GM12891 (cell line): ENCODE measurements around the gene SPATA46.

ENCODE experiments used
- DNase-seq: peaks from one replicate; pipeline ENCODE4 v3.0.0; 2011; ENCODE audit warnings: low spot score; ENCODE audit not compliant: insufficient read length
- FAIRE-seq: peaks from 2 replicates; lab custom pipeline; 2011; peaks lifted over from hg19 to GRCh38; lab: Jason Lieb, UNC
- PAX5 ChIP-seq: IDR thresholded peaks from 2 replicates; pipeline ENCODE4 v1.6.1; 2011; ENCODE audit warnings: low read length, moderate library complexity, mild to moderate bottlenecking; ENCODE audit not compliant: insufficient read depth, severe bottlenecking
- POLR2A ChIP-seq: IDR thresholded peaks from 2 replicates; pipeline ENCODE4 v1.6.1; 2011; ENCODE audit warnings: low read depth, low read length, control low read depth
- POLR2AphosphoS5 ChIP-seq: IDR thresholded peaks from 2 replicates; pipeline ENCODE4 v1.6.1; 2011; ENCODE audit warnings: low read depth, low read length, control low read depth
- POU2F2 ChIP-seq: IDR thresholded peaks from 2 replicates; pipeline ENCODE4 v1.6.1; 2011; ENCODE audit warnings: low read depth, mild to moderate bottlenecking, control low read depth, low read length, moderate library complexity
- SPI1 ChIP-seq: IDR thresholded peaks from 2 replicates; pipeline ENCODE4 v1.6.1; 2011; ENCODE audit warnings: low read depth, low read length, control low read depth
- TAF1 ChIP-seq: IDR thresholded peaks from 2 replicates; pipeline ENCODE4 v1.6.1; 2011; ENCODE audit warnings: low read depth, low read length, control low read depth

The SPATA46 gene

GRCh38 chr1:162385280-162385623 is 8.6 kb upstream of the SPATA46 start:
- no peak for FAIRE-seq
- no peak for DNase-seq
- no peak for TF ChIP-seq PAX5
- no peak for TF ChIP-seq POLR2AphosphoS5

GRCh38 chr1:162384601-162385279 is 8.1 kb upstream of the SPATA46 start:
- TF ChIP-seq SPI1 (no peak), POLR2A (no peak), PAX5 (no peak), POU2F2 (no peak), TAF1 (no peak), POLR2AphosphoS5 (no peak)
- no peak for DNase-seq
- FAIRE-seq = no peak

GRCh38 chr1:162384116-162384515 is 7.5 kb upstream of the SPATA46 start:
- TF ChIP-seq SPI1 = no peak
- no peak for TF ChIP-seq POLR2AphosphoS5
- TF ChIP-seq TAF1 = no peak
- DNase-seq (no peak), FAIRE-seq (no peak)

- FAIRE-seq = no peak
- TF ChIP-seq POU2F2 = no peak
- TF ChIP-seq POLR2A = no peak
- TF ChIP-seq TAF1 = no peak
- no peak for TF ChIP-seq POLR2AphosphoS5
- no peak for TF ChIP-seq SPI1
- no peak for TF ChIP-seq PAX5
- DNase-seq = no peak
These were observed 6.9 kb upstream of the SPATA46 start for GRCh38 chr1:162383516-162383915.

- FAIRE-seq = no peak
- TF ChIP-seq TAF1 (no peak), SPI1 (no peak), PAX5 (no peak), POLR2AphosphoS5 (no peak), POU2F2 (no peak), POLR2A (no peak)
- DNase-seq = no peak
These were observed 6.4 kb upstream of the SPATA46 start for GRCh38 chr1:162383091-162383490.

GRCh38 chr1:162381941-162382750 is 5.5 kb upstream of the SPATA46 start:
- FAIRE-seq (no peak), DNase-seq (no peak)
- no peak for TF ChIP-seq SPI1
- TF ChIP-seq POLR2AphosphoS5 = no peak
- no peak for TF ChIP-seq TAF1
- TF ChIP-seq POU2F2 = no peak
- TF ChIP-seq POLR2A = no peak

GRCh38 chr1:162381383-162381782 is 4.7 kb upstream of the SPATA46 start, which contains the start of gene C1orf226:
TSS of gene C1orf226 (plus strand) at chr1:162381728. CDS start at chr1:162381902, 174 bp downstream.
- no peak for FAIRE-seq
- no peak for DNase-seq
- TF ChIP-seq POLR2AphosphoS5 = no peak
- no peak for TF ChIP-seq TAF1
- TF ChIP-seq PAX5 = no peak
- TF ChIP-seq SPI1 = no peak
- TF ChIP-seq POLR2A = no peak
- no peak for TF ChIP-seq POU2F2

GRCh38 chr1:162380061-162380846 is 3.6 kb upstream of the SPATA46 start:
- no peak for TF ChIP-seq POU2F2
- no peak for TF ChIP-seq POLR2AphosphoS5
- TF ChIP-seq TAF1 = no peak
- TF ChIP-seq POLR2A = no peak
- TF ChIP-seq PAX5 = no peak
- no peak for TF ChIP-seq SPI1
- FAIRE-seq = no peak

GRCh38 chr1:162375463-162375862 is 1.2 kb downstream of the SPATA46 start:
- DNase-seq (no peak), FAIRE-seq (no peak)
- TF ChIP-seq POLR2AphosphoS5 (no peak), POLR2A (no peak), POU2F2 (no peak), TAF1 (no peak), SPI1 (no peak), PAX5 (no peak)

More at GRCh38 chr1:162380061-162380846, 3.6 kb upstream of the SPATA46 start:
- no peak for DNase-seq
